Stomach (tissue), 9 donors: ENCODE results near the gene BCORL1. TPM values are rescaled to one million over a fixed set of nuclear protein-coding genes. Genes with fewer than 3 reads are reported as not detected.

Source experiments
- DNase-seq, 2 donors: peaks; one replicate each; pipeline versions ENCODE4 v3.0.0 to v3.0.0-alpha.2; 2013 to 2019
- H3K27ac ChIP-seq, 5 donors: fragments of 200-600 bp in 4 of 5; sonication (generic) in 4 of 5; one replicate each; pipeline ENCODE4 v1.5.1; 2013 to 2019; ENCODE audit warnings: mild to moderate bottlenecking in 1 of 5, moderate library complexity in 1 of 5
- H3K27me3 ChIP-seq, 3 donors: fragments of 200-600 bp; sonication (generic); one replicate each; pipeline ENCODE4 v1.5.1; 2017 to 2019; ENCODE audit warnings: mixed run types in 1 of 3
- H3K36me3 ChIP-seq, 4 donors: fragments of 200-600 bp; sonication (generic); 1 replicate in 3 of 4; 2 replicates in 1 of 4; pipeline ENCODE4 v1.5.1; 2016 to 2019
- H3K4me1 ChIP-seq, 4 donors: fragments of 200-600 bp; sonication (generic); one replicate each; pipeline ENCODE4 v1.5.1; 2016 to 2019
- H3K4me3 ChIP-seq, 4 donors: fragments of 200-600 bp; sonication (generic) in 3 of 4; one replicate each; pipeline ENCODE4 v1.5.1; 2016 to 2019; ENCODE audit warnings: mild to moderate bottlenecking in 1 of 4
- H3K9me3 ChIP-seq, 4 donors: fragments of 200-600 bp; sonication (generic); one replicate each; pipeline ENCODE4 v1.5.1; 2016 to 2019
- CTCF ChIP-seq, 7 experiments: fragments of 450-650 bp in 4 of 7; fragments of 200-600 bp in 3 of 7; sonication (generic) in 3 of 7; IDR thresholded peaks; one replicate each; pipeline ENCODE4 v1.5.1; 2016 to 2019; ENCODE audit warnings: antibody characterized with exemption in 7 of 7, control low read depth in 2 of 7, mild to moderate bottlenecking in 1 of 7
- EP300 ChIP-seq: sonication (generic); formaldehyde crosslinking; IDR thresholded peaks from one replicate; pipeline ENCODE4 v1.6.1; 2017; ENCODE audit warnings: antibody characterized with exemption
- POLR2A ChIP-seq, 4 donors: fragments of 450-650 bp; IDR thresholded peaks; one replicate each; pipeline ENCODE4 v1.6.1; 2016; ENCODE audit warnings: antibody characterized with exemption in 4 of 4, control low read depth in 2 of 4, mild to moderate bottlenecking in 1 of 4, moderate library complexity in 1 of 4
- POLR2AphosphoS5 ChIP-seq, 3 donors: sonication (generic); formaldehyde crosslinking; IDR thresholded peaks; one replicate each; pipeline ENCODE4 v1.6.1; 2016; ENCODE audit warnings: antibody characterized with exemption in 3 of 3
- WGBS, 5 donors: extraction: QIAGEN DNeasy Blood & Tissue Kit in 3 of 5; methylation state at CpG; one replicate each; pipeline versions ENCODE4 v1.1.5 to v1.1.7; 2013 to 2018; 5-methylcytosine and 5-hydroxymethylcytosine counted together
- intact Hi-C: fragments of 100-400 bp; cut with DNase I; formaldehyde crosslinking; loops from one replicate; pipeline ENCODE4 v1.15.1; 2023; ENCODE audit warnings: low total_unique reads
- polyA plus RNA-seq, 3 donors: library from polyadenylated mRNA; stranded (reverse); fragments of 200-250 nt; gene quantifications; one replicate each; pipeline ENCODE4 v1.2.3, GENCODE V29; 2013
- total RNA-seq, 5 donors: library from RNA; depleted of rRNA; stranded (reverse); fragments of >200 nt; gene quantifications; one replicate each; pipeline versions ENCODE4 v1.1.0 to v1.2.3, GENCODE V29; 2014 to 2016
- donor health status: healthy with polysubstance abuse.
- donor health status: Bipolar disorder and iron deficiency.
- donor health status: healthy.

The BCORL1 gene
- total and polyA plus RNA-seq, 8 donors = 0.89 to 16.8 (median 2.7) TPM

DNA sequence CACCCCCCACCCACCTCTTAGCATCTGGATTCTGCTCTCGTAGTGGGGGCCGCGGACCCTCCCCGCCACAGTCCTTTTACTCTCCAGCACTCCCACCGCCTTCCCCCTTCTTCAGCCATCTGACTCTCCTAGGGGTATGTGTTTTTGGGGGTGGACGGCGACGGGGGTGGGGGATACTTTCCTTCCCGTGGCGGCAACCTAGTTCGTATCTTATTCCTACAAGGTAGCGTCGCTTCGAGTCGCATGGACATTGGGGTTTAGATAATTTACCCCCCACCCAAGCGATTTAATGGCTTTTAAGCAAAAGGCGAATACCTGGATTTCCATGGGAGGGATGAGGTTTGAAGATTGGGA, 1.3 kb upstream of the BCORL1 start:
- peaks cover 0 to 15% (median 0%) of the 10 kb centered on the region in 4 donors for H3K4me1 ChIP-seq
- H3K36me3 ChIP-seq = no peaks in the 10 kb centered on the region
- no peaks in the 10 kb centered on the region for H3K27me3 ChIP-seq
- WGBS, 5 donors = 0 to 39% (median 8%) methylated on average over 9 to 17 of the region's 17 CpGs
- DNase-seq = no peak
- intact Hi-C loops = no loop called here
- H3K27ac ChIP-seq = peak overlapping the region in 3 of 5 donors; percentile 63 to 83 (median 78)
- H3K4me3 ChIP-seq = peak overlapping the region in 1 of 4 donors; percentile 60
- no peaks in the 10 kb centered on the region for H3K9me3 ChIP-seq
- no peak for TF ChIP-seq POLR2AphosphoS5 (IDR thresholded peaks at IDR 0.05)
- TF ChIP-seq CTCF (IDR thresholded peaks at IDR 0.05) = no peak
- TF ChIP-seq EP300 = no peak
- no peak for TF ChIP-seq POLR2A (IDR thresholded peaks at IDR 0.05)

- no peaks in the 10 kb centered on the region for H3K27me3 ChIP-seq
- peak overlapping the region in 2 of 5 donors; percentile 46 to 83 for H3K27ac ChIP-seq
- intact Hi-C loops = no loop called here
- no peaks in the 10 kb centered on the region for H3K9me3 ChIP-seq
- H3K4me3 ChIP-seq = peak overlapping the region in 1 of 4 donors; percentile 60
- no peak for DNase-seq
- WGBS, 5 donors = 0 to 52% (median 4%) methylated on average over 14 to 25 of the region's 29 CpGs
- H3K4me1 ChIP-seq = peaks cover 0 to 15% (median 0%) of the 10 kb centered on the region in 4 donors
- no peaks in the 10 kb centered on the region for H3K36me3 ChIP-seq
- TF ChIP-seq EP300 (no peak), CTCF (IDR thresholded peaks at IDR 0.05) (no peak), POLR2AphosphoS5 (IDR thresholded peaks at IDR 0.05) (no peak), POLR2A (IDR thresholded peaks at IDR 0.05) (no peak)
These were observed 609 bp upstream of the BCORL1 start for GRCh38 chrX:129981752-129982299.

GRCh38 chrX:129983575-129984110, 1.2 kb downstream of the BCORL1 start:
- intact Hi-C loops = no loop called here
- Histone ChIP-seq H3K36me3 (no peaks in the 10 kb centered on the region), H3K4me1 (peaks cover 0 to 15% (median 3%) of the 10 kb centered on the region in 4 donors), H3K27ac (no peak overlapping the region), H3K27me3 (no peaks in the 10 kb centered on the region), H3K4me3 (no peak overlapping the region), H3K9me3 (no peaks in the 10 kb centered on the region)
- peak in 1 of 2 donors; percentile 59 for DNase-seq
- WGBS, 5 donors = 0 to 50% (median 2%) methylated on average over 12 to 44 of the region's 48 CpGs
- TF ChIP-seq EP300 = no peak
- no peak for TF ChIP-seq CTCF (IDR thresholded peaks at IDR 0.05)
- no peak for TF ChIP-seq POLR2AphosphoS5 (IDR thresholded peaks at IDR 0.05)
- no peak for TF ChIP-seq POLR2A (IDR thresholded peaks at IDR 0.05)

- Histone ChIP-seq H3K9me3 (no peaks in the 10 kb centered on the region), H3K27ac (peak overlapping the region in 2 of 5 donors; percentile 55 to 67), H3K27me3 (no peaks in the 10 kb centered on the region), H3K4me1 (peaks cover 0 to 13% (median 3%) of the 10 kb centered on the region in 4 donors), H3K36me3 (no peaks in the 10 kb centered on the region), H3K4me3 (no peak overlapping the region)
- WGBS, 5 donors = 2 to 38% (median 8%) methylated on average over 22 to 60 of the region's 81 CpGs
- intact Hi-C loops = no loop called here
- peak in 1 of 2 donors; percentile 65 for DNase-seq
- TF ChIP-seq CTCF (IDR thresholded peaks at IDR 0.05) = no peak
- TF ChIP-seq EP300 = no peak
These were observed 1.9 kb downstream of the BCORL1 start for GRCh38 chrX:129984111-129984958.
